Activated naive CD4-positive, alpha-beta T cell treated with anti-CD3 and anti-CD28 coated beads, Interleukin-2, amount 10 ng/mL, durations not matched to agents 5 hours and 36 hours (primary cell): ENCODE measurements around the gene C10orf95. TPM values are rescaled to one million over a fixed set of nuclear protein-coding genes. Genes with fewer than 3 reads are reported as not detected.

Experiments
- microRNA-seq: library from miRNA; unstranded; fragments of <30 nt; microRNA quantifications from one replicate; pipeline ENCODE4 v1.2.0, GENCODE V29; 2022; ENCODE audit warnings: borderline microRNAs expressed, borderline replicate concordance
- total RNA-seq, 2 experiments: library from RNA; stranded (reverse); gene quantifications; one replicate each; pipeline ENCODE4 v1.2.3, GENCODE V29; 2021

Gene C10orf95, protein sequence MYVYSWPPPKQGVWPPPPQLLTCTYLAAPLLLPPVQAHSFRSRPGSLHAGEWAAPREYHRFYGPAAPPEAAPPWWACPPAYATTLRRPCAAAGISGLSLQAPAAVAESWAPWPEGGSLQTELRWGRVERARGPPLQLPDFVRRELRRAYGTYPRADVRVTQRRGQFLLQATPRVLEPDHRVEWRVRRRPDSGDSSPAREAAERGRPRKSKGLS
- total RNA-seq: under 1 TPM; 0.30 to 0.41 TPM

DNA sequence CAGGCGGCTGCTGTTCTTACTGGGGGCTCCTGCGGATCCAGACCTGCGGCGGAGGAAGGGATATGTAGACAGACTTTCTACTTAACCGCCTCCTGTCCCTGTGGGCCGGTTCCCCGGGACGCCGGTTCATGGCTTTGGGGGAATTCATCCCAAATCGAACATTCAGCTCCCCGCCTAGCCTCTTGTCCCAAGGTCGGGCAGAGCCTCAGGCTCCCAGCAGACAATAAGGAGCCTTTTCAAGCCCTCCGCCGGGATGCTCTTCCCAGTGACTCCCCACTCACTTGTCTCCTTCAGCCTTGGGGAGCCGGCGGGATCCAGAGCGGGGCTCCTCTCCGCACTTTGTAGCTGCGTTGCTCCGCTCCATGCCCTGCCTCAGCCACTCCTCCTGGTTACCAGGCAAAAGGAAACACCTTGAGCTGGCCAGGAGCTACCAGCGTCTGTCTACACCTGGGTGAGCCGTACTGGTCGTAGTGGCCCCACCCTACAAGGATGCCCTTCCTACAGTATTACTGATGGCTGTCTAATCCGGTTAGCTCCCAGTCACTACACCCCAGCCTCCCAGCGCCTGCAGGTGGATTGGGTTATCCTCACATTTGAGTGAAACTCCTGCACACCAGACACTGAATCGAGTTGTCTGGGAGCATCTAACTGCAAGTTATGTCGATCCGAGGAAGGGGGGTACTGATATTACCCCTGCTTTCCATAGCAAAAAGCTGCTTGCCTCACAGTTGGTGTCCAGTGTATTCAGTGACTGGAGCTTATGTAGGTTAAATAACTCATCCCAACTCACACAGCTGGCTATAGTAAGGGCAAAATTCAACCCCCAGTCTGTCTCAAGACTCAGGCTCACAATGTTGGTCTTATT, at the start of gene C10orf95:
Gene C10orf95 (minus strand): TSS at position 439 of the 865 bp plus-strand sequence. CDS start 450 bp downstream, outside the sequence.

DNA sequence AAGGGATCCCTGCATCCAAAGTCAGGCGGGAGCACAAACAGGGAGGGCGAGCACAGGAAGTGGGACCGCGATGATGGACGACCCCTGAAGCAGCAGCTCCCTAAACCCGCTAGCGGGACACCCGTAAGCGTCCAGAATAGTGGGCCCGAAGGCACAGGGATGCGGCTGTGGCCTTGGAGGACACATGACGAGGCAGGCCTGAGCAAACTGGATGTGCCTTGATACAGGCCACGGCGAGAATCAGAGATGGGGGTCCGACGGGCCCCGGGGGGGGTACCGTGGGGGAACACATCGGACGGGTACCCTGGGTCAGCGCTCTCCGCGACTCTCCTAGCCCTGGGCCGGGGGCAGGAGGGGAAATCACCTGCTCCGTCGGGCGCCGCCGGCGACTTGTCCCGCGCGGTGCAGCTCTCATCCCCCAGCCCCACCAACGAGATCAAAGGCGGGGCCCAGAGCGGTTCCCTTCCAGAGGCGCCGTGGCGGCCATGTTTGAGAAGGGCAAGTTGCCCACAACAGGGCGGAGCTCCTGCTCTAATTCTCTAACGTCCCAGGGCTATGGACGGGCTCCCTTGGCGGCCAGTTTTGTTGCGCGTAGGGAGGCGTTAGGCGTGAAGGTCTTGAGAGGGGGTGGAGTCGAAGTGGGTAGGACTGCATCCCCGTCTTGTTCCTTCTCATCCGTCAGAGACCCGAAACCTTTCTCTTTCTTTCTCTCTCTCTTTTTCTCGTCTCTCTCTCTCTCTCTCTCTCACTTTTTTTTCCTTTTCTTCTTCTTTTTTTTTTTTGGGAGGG, 19.0 kb downstream of the C10orf95 start, which contains the start of gene CUEDC2:
Gene CUEDC2 (minus strand): TSS at position 413 of the 789 bp plus-strand sequence. CDS start 7,386 bp downstream, outside the sequence.

DNA sequence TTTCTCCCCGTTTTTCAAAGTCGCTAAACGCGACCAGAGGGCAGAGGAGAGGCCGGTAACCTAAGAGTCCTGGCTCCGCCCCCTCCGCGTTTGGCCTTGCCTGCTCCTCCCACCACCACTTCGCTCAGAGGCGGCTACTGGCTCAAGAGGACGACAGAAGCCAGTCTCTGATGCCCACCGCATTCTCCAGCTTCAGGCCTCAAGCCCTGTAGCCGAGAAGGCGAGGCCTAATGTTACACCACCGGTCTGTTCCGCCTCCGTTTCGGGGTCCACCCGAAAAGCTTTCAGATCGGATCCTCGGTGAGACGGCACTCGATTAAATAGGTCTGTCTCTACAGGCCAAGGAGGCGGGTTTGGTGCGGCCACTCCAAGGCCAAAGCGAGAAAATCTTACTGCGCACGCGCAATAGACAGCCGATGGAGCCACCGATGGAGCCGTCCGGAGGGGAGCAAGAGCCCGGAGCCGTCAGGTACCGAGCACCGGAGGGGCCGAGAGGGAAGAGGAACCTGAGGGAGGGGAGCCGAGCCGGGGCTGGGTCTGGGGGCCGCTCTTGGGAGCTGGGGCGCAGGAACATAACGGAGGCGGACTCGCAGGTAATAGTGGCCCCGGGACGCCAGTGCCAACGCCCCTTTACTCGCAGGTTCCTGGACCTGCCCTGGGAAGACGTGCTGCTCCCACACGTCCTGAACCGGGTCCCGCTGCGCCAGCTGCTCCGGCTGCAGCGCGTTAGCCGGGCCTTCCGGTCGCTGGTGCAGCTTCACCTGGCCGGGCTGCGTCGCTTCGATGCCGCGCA, 30.4 kb downstream of the C10orf95 start, which contains the start of gene FBXL15:
Gene FBXL15 (plus strand): TSS at position 123 of the 793 bp plus-strand sequence. CDS start 294 bp downstream, at position 417.

DNA sequence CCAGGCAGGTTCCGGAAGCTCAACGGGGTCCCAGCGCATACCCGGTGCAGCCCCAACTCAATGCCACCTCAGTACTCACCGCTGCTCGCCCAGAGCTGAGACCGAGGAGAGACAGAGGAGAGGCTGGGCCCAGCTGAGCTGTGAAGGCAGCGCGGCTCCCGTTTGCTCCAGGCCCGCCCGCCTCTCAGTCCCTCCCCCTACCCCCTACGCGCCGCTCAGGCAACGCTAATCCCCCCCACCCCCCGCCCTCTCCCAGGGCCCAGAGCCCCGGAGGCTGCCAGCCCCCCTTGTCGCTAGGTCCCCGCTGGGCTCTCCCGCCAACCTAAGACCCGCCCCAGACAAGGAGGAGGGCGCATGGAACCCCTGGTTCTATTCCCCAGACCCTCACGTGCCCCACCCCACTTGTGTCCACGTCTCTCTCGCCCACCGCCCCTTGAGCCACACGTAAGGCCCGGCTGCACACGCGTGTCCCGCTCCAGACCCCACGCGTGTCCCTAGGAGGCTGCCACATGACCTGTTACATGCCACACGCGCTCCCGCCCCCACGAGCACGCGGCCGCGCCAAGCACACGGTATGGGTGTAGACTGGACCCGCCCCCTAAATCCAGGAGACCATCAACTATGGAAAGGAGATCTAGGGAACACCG, 32.6 kb downstream of the C10orf95 start, which contains the start of gene PSD:
Gene PSD (minus strand): TSS at position 164 of the 647 bp plus-strand sequence. CDS start 1,747 bp downstream, outside the sequence.

Small RNA genes lying within 50 kb of the gene (microRNA-seq; reads per million reads assigned to microRNA genes)
- gene MIR146B: 6,533 reads per million, percentile 96 among the genes with 10 or more reads in this experiment

Other genes with a start within 250 kb of the C10orf95 start
- not detected for gene ELOVL3, start 225.2 kb downstream of the C10orf95 start, total RNA-seq
- gene PITX3, start 210.0 kb downstream of the C10orf95 start, total RNA-seq: not detected
- 10 to 100 TPM; 36.8 to 37.7 TPM for gene GBF1, start 206.0 kb downstream of the C10orf95 start, total RNA-seq
- gene NFKB2, start 55.8 kb downstream of the C10orf95 start, total RNA-seq: 100 to 1,000 TPM; 118 TPM
- gene PSD, start 32.8 kb downstream of the C10orf95 start, total RNA-seq: 1 to 10 TPM; 2.0 to 2.5 TPM
- gene FBXL15, start 30.7 kb downstream of the C10orf95 start, total RNA-seq: 10 to 100 TPM; 11.0 to 12.6 TPM
- 10 to 100 TPM; 61.6 to 62.6 TPM for gene CUEDC2, start 19.0 kb downstream of the C10orf95 start, total RNA-seq
- gene ACTR1A, start 51.2 kb upstream of the C10orf95 start, total RNA-seq: 10 to 100 TPM; 60.4 to 67.5 TPM
- gene SUFU, start 52.4 kb upstream of the C10orf95 start, total RNA-seq: 10 to 100 TPM; 12.0 to 12.3 TPM
- gene TRIM8, start 192.9 kb upstream of the C10orf95 start, total RNA-seq: 10 to 100 TPM; 39.4 to 41.1 TPM